GM12891 (cell line): Measurements from ENCODE around the gene UVSSA.

Experiments used
- POLR2A ChIP-seq: IDR thresholded peaks from 2 replicates; pipeline ENCODE4 v1.6.1; 2011; ENCODE audit warnings: low read depth, low read length, control low read depth
- POLR2AphosphoS5 ChIP-seq: IDR thresholded peaks from 2 replicates; pipeline ENCODE4 v1.6.1; 2011; ENCODE audit warnings: low read depth, low read length, control low read depth
- POU2F2 ChIP-seq: IDR thresholded peaks from 2 replicates; pipeline ENCODE4 v1.6.1; 2011; ENCODE audit warnings: low read depth, mild to moderate bottlenecking, control low read depth, low read length, moderate library complexity
- SPI1 ChIP-seq: IDR thresholded peaks from 2 replicates; pipeline ENCODE4 v1.6.1; 2011; ENCODE audit warnings: low read depth, low read length, control low read depth
- TAF1 ChIP-seq: IDR thresholded peaks from 2 replicates; pipeline ENCODE4 v1.6.1; 2011; ENCODE audit warnings: low read depth, low read length, control low read depth

DNA sequence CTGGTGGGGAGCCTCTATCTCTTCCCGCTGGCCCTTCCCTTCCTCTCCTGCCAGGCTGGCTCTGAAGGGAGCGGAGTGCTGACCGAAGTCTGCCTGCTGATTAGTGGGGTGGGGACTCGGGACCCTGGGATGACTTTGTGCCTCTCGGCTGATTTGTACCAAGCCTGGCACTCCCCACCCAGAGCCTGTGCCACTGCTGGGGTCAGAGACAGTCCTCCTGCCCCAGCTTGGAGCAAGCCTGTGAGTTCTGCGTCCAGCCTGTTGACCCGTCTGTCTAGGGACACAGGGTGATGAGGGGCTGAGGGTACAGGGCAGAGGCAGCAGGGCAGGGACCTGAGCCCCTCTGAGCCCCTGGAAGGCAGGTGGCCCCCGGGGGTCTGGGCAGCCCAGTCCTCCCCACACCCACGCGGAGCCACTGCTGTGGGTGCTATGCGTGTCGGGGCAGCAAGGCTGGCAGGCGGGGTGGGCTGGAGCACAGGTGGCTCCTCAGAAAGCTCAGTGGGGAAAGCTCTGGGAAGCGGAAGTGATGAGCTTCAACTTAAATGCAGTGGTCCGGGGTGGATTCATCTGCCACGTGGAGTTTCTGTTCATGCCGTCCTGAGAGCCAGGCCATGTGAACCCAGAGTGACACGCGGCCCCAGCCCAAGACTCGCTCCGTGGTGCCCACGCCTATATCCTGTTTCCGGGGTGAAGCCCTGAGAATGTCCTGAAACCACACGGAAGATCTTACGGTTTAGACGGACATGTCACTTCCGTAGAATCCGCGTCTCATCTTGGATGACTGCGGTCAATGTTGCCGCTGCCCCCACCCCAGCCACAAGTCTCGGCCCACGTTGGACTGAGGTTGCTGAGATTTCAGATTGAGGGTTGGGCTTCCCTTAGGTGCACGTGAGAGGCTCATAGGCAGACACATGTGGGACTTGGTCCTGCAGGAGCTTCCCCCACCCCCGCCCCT, 21.1 kb upstream of the UVSSA start:
- no peak for TF ChIP-seq TAF1
- no peak for TF ChIP-seq POLR2A
- no peak for TF ChIP-seq POLR2AphosphoS5
- no peak for TF ChIP-seq SPI1
- TF ChIP-seq POU2F2: no peak
